SW 1271 (cell line): ENCODE data around the gene POGK.
A peak's percentile ranks its signal among the peaks of the same experiment; 100 is the strongest.
"Not testable (repeated sequence)": the region's sequence is repeated elsewhere in the genome, so short reads cannot be mapped to it uniquely, and the experiment has no call there.

Experiments used
- DNase-seq, 2 experiments: peaks; one replicate each; lab custom pipeline; 2025; lab: John Stamatoyannopoulos, UW

Gene POGK

DNA sequence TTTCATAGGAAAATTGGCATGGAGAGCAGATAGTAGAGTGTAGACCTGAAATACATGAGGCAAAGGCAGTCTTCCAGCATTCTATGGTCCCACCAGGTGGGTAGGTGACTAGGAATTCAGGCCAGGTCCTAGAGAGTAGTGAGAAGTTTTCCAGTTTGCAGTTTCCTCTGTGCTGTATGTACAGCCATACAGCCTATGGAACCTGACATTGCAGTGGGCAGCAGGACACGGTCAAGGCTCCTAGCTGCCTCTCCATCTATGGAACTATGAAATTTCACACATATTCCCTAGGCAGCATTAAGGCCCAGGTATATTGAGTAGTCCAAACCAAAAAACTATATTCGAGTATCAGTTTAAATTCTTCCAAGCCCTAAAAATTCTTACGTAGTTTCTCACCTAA, 16.3 kb downstream of the POGK start:
- DNase-seq: no peak

DNA sequence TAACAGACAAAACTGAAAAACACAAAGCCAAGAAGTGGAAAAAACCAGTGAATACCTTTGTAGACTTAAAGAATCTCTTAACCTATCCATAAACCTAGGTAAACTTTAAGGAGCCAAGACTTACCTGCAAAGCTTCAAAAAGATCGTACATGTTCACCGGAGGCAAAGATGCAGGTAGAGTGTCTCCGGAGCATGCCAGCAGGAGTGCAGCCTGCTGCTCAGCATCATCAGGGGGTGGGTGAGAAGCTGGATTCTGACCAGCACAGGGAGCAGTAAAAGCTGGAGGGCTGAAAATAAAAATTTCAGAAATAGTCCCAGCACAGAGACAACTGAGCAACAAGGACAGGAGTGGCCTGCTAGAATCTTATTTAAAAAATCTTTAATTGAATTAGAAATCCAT, 18.7 kb downstream of the POGK start:
- no peak for DNase-seq

DNA sequence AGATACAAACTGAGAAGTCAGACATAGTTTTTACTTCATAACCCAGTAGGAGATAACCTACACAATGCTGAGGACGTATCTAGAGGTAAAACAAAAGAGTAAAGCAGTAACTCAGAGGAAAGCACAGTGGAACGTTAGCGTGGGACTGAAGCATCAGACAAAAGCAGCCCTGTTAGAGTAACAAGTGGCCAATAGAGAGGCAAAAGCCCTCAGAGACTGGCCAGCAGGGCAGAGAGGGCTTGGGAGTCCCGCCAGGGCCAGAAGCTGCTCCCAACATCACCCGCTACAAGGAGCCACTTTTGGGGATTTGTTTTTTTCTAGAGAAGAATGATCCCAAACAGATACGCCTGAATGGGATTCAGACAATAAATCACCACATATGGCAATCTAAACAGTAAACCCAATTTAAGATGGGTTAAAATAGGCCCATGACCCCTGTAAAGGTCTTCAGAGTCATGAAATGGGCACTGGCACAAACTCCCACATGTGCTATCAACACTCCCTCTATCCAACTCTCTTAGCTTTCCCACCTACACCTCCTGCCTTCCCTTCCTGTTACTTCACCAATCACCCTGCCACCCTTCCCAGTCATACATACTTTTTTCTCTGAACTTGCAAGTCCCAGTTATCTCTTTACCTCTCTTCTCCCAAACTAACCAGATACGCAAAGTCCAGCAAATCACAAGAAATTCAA, 19.6 kb downstream of the POGK start:
- DNase-seq: no peak

DNA sequence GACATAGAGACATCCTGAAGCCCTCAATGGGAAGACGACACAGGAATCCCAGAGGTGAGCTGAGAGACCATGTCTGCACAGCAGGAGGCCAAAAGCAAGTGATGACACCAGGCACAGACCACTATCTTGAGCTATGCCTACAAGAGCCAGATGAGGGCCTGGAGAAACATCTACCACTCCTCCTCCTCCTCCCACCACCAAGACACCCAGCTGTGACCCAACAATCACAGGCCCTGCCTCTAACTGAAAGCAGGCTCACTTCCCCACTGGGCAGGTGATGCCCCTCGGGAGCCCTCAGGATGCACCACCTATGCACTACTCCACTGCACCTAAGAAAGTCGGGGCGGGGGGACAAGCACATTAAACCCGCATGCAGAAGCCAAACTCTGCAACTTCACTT, 20.3 kb downstream of the POGK start:
- no peak for DNase-seq

DNA sequence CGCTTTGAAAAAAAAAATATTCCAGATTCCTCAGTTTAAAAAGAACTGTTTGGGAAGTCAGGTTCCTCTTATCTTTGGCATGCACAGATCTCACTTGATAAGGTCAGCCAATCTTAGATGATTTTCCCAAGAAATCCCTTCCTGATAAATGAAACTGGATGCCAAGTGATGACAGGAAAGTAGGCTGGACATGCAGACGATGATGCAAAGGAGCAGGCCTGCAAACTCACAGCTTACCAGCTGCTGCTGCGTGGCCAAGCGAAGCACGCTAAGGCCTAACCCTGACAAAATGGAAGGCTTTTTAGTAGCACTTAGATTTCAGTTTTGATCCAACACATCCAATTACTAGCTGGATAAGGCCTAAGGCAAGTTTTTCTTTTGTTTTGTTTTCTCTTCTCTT, 26.7 kb downstream of the POGK start:
- DNase-seq: no peak

DNA sequence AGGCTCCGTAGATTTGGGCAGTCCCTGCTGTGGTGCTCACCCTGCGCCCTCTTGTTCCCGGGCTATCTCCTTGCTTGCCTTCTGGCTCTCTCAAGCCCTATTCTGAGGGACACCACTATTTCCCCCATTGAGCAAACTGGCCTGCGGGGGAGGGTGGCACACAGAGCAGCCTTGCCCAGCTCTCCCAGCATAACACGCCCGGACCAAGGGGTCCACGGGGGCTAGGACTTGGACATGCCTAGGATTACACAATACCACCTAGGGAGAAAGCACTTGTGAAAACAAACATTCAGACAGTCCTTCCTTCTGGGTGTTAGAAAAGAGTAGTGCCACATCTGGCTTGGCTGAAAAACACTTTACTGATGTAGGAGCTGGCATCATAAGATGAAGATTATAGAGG, 29.4 kb downstream of the POGK start:
- DNase-seq: no peak

DNA sequence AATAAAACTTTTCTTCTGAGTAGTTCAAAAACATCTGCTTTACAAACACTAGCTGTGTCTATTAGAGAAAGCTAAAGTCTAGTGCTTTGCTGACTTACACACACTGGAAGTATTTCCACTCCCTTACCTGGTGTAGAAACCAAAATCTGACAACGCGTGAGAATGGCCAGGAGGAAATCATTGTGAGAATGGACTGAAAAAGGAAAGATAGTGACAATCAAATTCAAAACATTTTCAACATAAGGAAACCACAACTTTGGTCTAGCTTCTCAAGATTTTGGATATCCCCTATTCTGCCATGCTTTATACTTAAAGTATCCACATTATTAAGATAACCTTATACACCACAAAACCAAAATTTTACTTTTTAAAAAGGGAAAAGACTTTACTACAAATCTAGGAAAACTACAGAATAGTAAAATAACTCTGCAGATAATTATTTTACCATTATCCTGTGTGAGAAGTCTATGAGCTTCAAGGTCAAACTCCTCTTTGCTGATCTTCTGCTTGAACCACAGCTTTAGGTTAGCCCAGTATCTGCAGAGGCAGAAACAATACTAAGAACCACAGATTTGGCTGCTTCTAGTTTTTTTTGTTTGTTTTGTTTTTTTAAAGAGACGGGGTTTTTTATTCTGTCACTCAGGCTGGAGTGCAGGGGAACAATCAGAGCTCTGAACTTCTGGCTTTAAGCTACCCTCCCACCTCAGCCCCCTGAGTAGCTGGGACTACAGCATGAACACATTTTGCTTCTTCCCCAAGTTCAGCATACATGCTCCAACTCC, 30.2 kb downstream of the POGK start:
- DNase-seq: no peak

DNA sequence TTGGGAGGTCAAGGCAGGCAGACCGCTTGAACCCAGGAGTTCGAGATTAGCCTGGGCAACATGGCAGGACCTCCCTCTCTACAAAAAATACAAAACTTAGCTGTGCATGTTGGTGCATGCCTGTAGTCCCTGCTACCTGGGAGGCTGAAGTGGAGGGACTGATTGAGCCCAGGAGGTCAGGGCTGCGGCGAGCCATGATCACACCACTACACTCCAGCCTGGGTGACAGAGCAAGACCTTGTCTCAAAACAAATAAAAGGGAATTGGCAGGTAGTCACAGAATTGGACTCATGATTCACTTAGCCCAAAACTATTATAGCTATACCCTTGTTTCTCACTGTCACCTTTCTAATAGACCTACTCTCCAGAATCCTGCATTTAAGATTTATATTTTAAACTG, 31.3 kb downstream of the POGK start:
- no peak for DNase-seq

DNA sequence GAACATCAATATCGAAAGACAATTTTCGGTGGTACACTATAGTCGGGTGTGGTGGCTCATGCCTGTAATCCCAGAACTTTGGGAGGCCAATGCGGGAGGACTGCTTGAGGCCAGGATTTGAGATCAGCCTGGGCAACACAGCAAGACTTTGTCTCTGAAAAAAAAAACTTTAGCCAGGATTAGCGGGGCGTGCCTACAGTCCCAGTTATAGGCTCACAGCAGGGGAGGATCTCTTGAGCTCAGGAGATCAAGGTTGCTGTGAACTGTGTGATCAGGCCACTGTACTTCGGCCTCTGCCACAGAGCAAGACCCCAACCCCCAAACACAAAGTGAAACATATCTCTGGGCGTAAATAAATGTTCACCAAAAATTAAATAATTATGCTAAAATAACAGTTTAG, 35.2 kb downstream of the POGK start:
- no peak for DNase-seq

DNA sequence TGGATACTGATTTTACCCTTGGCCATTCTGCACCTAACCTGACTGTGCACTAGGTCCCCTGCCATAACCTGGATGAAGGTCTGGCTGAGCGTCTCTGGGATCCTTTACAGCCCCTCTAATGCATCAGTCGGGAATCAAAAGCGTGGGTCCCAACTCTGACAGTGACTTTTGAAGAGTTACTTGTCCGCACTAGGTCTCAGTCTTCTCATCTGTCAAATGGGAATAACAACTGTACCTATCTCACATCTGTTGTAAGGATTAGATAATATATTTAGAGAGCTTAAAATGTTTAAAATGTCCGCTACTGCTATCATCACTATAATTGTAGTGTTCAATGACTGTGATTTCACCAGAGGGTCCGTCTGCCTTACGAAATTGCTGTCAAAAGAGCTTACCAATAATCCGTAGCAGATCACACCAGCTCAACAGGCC, 36.0 kb downstream of the POGK start:
- no peak for DNase-seq

DNA sequence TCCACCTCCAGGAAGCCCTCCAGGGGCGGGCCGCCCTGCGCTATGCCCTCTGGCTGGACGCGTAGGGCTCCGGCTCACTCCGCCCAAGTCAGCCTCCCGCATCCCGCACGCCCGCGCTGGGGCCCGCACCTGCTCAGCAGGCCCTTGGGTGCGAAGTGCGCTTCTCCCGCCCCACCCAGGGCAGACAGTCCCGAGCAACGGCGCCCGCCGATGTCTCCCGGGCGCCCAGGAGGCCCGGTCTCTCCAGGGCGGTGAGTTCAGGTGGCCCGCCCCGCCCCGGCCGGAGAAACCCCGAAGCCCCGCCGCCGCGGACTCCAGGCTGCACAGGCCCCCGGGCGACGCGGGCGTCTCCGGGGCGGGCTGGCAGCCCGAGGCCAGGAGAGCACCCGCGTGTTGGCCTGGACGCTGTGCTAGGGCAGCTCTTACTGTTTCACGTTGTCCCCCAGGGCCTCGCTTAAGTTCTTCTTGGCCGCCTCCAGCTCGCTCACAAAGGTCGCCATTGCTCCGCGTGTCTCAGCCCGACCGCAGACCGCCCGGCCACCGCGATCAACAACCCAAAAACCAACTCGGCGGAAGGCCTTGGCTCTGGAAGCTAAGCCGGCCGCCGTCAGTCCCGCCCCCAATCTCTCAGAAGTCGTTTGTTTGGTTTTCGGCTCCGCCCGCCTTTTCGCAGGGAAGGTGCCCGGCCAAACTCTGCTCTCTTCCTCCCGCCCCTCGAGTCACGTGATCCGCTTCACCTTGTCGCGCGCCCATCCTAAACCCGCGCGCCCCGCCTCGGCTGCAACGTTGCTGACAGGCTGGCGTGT, 36.7 kb downstream of the POGK start, which contains the start of gene TADA1:
Gene TADA1, minus strand, starts transcription at position 531 of the 806 bp plus-strand sequence. Its CDS starts 31 bp downstream, at position 500.
- peak; percentile 71 to 94 for DNase-seq

DNA sequence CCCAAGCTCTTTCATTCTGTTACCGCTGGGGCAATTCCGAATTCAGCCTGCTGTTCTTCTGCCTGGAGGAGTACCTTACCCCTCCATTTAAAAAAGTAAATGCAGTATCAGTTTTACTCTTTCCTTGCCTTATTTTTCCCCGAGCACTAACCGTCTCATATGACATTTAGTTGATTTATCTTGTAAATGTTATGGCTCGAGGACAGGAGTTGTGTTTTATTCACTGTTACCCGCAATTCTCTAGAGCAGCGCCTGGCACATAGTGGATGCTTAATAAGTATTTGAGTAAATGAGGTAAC, 37.2 kb downstream of the POGK start:
- DNase-seq: no peak

DNA sequence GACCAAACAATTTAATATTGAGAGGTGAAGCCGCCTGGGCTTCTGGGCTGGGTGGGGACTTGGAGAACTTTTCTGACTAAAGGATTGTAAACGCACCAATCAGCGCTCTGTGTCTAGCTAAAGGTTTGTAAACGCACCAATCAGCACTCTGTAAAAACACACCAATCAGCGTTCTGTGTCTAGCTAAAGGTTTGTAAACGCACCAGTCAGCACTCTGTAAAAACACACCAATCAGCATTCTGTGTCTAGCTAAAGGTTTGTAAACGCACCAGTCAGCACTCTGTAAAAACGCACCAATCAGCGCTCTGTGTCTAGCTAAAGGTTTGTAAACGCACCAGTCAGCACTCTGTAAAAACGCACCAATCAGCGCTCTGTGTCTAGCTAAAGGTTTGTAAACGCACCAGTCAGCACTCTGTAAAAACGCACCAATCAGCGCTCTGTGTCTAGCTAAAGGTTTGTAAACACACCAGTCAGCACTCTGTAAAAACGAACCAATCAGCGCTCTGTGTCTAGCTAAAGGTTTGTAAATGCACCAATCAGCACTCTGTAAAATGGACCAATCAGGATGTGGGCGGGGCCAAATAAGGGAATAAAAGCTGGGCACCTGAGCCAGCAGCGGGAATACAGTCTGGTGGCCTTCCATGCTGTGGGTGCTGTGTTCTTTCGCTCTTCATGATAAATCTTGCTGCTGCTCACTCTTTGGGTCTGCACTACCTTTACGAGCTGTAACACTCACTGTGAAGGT, 39.1 kb downstream of the POGK start:
- DNase-seq: not testable (repeated sequence)

DNA sequence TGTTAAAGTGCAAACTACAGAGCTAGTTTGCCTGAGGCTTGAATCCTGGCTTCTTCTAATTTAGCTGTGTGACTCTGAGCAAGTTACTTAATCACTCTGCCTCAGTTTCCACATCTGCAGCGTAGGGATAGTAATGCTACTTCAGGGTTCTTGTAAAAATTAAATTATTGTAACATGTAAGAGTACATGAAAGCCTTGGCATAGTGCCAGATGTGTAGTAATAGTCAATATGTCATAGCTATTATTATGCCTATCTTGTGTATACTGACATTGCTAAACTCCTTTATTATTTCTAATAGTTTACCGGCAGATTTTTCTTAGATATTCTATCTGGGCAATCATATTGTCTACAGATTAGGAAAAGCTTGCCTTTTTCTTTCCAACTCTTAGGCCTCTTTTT, 43.6 kb downstream of the POGK start:
- no peak for DNase-seq

DNA sequence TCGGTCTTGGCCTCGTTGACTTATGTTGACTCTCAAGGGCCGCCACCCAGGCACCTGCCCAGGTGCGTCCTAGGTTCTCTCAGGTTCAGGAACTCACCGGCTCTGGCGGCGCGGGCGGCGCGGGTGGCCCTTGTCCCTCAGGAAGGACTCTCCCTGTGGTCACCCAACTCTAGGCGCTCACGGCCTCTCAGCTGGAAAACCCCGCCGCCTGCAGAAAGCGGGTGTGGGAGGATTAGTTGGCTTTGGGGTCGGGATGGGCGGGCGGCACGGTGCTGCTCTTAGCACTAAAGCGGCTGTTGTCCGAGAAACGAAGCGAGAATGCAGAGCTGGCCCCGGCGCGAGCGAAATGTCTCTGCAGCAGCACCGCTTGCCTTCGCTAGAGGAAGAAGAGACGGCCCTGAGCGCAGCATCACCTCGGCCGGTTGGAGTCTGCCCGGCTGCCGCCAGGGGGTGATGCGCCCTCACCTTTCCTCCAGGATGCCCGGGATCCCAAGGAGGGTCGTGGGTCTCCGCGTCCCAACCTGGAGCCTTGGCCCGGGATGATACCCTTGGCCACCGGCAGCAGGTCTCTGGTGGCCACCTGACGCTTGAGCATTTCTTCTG, 44.9 kb downstream of the POGK start:
- no peak for DNase-seq

DNA sequence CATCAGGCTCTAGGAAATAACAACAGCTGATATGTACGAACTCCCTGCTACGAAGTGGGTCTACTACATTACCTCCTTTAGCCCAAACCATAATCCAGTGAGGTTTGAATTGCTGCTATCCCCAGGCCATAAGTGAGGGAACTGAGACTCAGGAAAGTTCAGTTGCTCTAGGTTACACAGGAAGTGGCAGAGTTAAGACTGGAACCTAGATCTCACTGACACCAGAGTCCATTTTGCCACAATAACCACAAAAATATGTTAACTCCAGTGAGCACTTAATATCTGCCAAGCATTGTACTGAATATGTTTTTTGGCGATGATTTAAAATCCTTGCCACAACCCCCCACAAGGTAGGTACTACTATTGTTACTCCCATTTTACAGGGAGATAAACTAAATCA, 45.7 kb downstream of the POGK start:
- no peak for DNase-seq

DNA sequence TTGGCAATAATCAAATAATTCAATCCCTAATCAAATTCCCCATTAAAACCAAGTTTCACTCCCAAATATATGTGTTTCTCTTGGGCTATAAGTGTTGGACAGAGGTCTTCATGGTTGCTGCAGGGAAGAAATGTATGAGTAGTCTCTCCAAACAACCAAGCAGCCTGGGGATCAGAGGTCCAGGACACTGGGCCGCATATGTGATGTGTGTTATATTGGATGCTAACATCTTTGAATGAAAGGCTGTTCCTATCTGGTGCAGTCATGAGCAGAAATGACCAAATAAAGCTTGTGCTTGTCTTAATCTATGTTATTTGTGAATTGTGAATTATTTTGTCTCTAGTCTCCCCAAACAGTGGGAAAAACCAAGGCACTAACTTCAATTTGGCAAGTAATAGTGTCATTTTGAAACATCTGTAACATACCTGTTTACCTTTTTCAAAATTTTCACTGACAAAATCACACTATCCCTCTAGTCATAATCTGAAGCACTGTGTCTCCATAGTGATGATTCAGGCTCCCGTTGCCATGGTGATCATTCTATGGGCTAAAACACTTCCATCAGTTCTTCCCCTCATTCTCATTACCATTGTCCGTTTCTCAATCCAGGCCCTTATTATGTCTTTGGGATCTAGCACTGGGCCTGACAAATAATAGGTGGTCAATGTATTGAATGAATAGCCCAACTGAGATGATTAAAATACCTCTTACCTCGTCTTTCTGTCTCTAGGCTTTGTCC, 49.3 kb downstream of the POGK start:
- no peak for DNase-seq

DNA sequence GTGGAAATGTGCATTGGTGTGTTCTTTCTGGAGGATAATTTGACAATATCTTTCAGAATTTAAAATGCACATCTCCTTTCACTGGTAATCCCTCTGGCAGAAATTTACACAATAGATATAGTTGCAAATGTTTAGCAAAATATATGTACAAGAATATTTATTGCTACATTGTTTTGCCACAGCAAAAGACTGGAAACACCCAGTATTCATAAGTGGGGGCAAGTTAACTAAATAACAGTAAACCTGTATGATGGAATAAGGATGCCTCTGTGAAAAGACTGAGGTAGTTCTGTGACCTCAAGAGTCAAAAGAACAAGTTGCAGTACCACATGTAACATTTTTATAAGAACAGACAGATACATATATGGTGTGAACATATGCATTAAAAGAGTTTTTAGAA, 50.5 kb downstream of the POGK start:
- no peak for DNase-seq

DNA sequence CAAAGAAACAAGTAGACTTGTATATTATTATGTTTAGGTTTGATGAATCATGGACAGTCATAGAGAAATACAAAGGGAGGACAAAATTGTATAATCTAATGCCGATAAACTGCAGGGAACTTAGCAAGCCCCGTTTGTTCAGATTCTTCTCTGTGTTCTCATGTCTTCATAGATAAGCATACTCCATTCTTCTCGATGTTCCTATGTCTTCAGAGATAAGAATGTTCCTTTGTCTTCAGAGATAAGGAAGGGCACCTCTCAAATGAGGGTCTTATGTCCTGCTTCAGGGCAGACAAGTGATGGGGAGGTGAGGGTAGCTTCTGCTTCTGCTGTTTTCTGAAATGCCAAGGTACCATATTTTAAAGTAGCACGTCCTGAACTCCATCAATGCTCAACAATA, 56.5 kb downstream of the POGK start:
- DNase-seq: no peak

DNA sequence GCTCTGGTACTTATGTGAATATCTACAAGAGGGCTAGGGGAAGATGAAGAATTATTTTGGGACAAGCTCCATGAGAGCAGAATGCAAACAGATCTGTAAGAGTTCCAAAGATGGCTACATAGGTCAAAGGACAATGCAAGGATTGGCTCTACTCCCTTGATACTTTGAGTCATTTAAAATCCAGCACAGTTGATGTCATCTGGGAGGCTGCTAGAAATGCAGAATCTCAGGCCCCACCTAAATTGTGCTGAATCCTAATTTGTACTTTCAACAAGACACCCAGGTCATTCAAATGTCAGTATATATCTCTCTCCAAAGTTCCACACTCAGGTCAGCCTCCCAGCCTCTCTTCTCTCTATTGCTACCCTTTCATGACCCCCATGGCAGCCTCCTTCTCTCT, 60.5 kb downstream of the POGK start:
- DNase-seq: no peak

DNA sequence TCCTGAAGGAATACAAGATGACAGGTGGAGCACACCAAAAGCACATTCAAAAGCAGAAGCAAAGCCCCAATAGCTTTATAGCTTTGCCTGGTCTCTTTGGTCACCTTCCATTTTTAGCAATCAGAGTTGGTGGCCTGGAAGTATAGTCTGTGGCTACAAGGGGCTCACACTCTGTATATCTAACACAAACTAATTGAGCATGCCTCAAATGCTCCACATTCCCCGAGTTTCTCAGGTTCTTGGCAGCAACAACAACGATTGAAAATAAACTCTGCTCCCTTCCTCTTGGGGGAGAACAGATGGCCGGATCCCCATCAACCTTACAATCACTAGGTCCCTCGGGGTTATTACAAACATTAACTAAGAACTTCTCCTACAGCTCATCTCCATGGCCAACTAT, 61.7 kb downstream of the POGK start:
- no peak for DNase-seq
